ENCODE measurements around the gene ADTRP. TPM values are rescaled to one million over a fixed set of nuclear protein-coding genes. Genes with fewer than 3 reads are reported as not detected.

The ADTRP gene
- total RNA-seq, 1 experiment from 2014 or later, result 5.2 TPM

- H3K27ac Mint-ChIP-seq (ENCODE audit: unreplicated experiment), result no peak overlapping the region
- CTCF ChIA-PET, result no interaction called here
- TF ChIP-seq CTCF (IDR thresholded peaks at IDR 0.05; ENCODE audit: insufficient read depth in 1 of 2, low read depth in 1 of 2, low read length in 1 of 2, severe bottlenecking in 1 of 2, unreplicated experiment in 1 of 2), result no peak
- intact Hi-C loops (cut with micrococcal nuclease; ENCODE audit: unreplicated experiment), result no loop called here
- no peaks in the 10 kb centered on the region for H3K36me3 ChIP-seq (ENCODE audit: control insufficient read depth, insufficient read depth, low read length)
- H3K27me3 Mint-ChIP-seq (ENCODE audit: insufficient read depth, unreplicated experiment), result no peaks in the 10 kb centered on the region
- peaks cover 9% of the 10 kb centered on the region for H3K4me1 Mint-ChIP-seq (ENCODE audit: low read depth, unreplicated experiment)
- H3K4me3 ChIP-seq (ENCODE audit: low read depth, low read length), result no peak overlapping the region
- peaks cover 11% of the 10 kb centered on the region for H3K9me3 Mint-ChIP-seq (ENCODE audit: unreplicated experiment)
- no peaks in the 10 kb centered on the region for H3K27me3 ChIP-seq (replicated peaks; ENCODE audit: control insufficient read depth, insufficient read depth, low read length)
- BruUV-seq (replicated peaks), result no TSS peak
- peaks cover 20% of the 10 kb centered on the region for H3K4me1 ChIP-seq
- DNase-seq, result no peak
- POLR2A ChIA-PET, result no interaction called here
- peaks cover 5% of the 10 kb centered on the region for H3K36me3 Mint-ChIP-seq (ENCODE audit: insufficient read depth, unreplicated experiment)
- no peaks in the 10 kb centered on the region for H3K9me3 ChIP-seq
- H3K4me3 Mint-ChIP-seq (ENCODE audit: unreplicated experiment), result no peak overlapping the region
These were observed 3.9 kb upstream of the ADTRP start for GRCh38 chr6:11782524-11782923.

GRCh38 chr6:11780097-11780428 is 1.5 kb upstream of the ADTRP start:
- intact Hi-C loops (cut with micrococcal nuclease; ENCODE audit: unreplicated experiment), result no loop called here
- ChIA-PET POLR2A (no interaction called here), CTCF (no interaction called here)
- no peak for TF ChIP-seq CTCF (IDR thresholded peaks at IDR 0.05; ENCODE audit: insufficient read depth in 1 of 2, low read depth in 1 of 2, low read length in 1 of 2, severe bottlenecking in 1 of 2, unreplicated experiment in 1 of 2)
- no peak for DNase-seq
- BruUV-seq (replicated peaks), result no TSS peak
- Mint-ChIP-seq H3K36me3 (ENCODE audit: insufficient read depth, unreplicated experiment) (peaks cover 5% of the 10 kb centered on the region), H3K9me3 (ENCODE audit: unreplicated experiment) (peaks cover 11% of the 10 kb centered on the region), H3K27ac (ENCODE audit: unreplicated experiment) (no peak overlapping the region), H3K4me1 (ENCODE audit: low read depth, unreplicated experiment) (peaks cover 18% of the 10 kb centered on the region), H3K4me3 (ENCODE audit: unreplicated experiment) (no peak overlapping the region), H3K27me3 (ENCODE audit: insufficient read depth, unreplicated experiment) (no peaks in the 10 kb centered on the region)
- Histone ChIP-seq H3K9me3 (no peaks in the 10 kb centered on the region), H3K27me3 (replicated peaks; ENCODE audit: control insufficient read depth, insufficient read depth, low read length) (no peaks in the 10 kb centered on the region), H3K4me3 (ENCODE audit: low read depth, low read length) (no peak overlapping the region), H3K36me3 (ENCODE audit: control insufficient read depth, insufficient read depth, low read length) (no peaks in the 10 kb centered on the region), H3K4me1 (peaks cover 20% of the 10 kb centered on the region)

- Mint-ChIP-seq H3K4me3 (ENCODE audit: unreplicated experiment) (peak overlapping the region; percentile 5), H3K9me3 (ENCODE audit: unreplicated experiment) (peaks cover 11% of the 10 kb centered on the region), H3K27ac (ENCODE audit: unreplicated experiment) (peak overlapping the region; percentile 33), H3K27me3 (ENCODE audit: insufficient read depth, unreplicated experiment) (no peaks in the 10 kb centered on the region), H3K4me1 (ENCODE audit: low read depth, unreplicated experiment) (peaks cover 18% of the 10 kb centered on the region), H3K36me3 (ENCODE audit: insufficient read depth, unreplicated experiment) (peaks cover 5% of the 10 kb centered on the region)
- ChIA-PET POLR2A (no interaction called here), CTCF (interaction anchor here (1.0 kb wide), 1 partner anchor 11 kb away, joined by 3 read pairs; no protein-coding TSS in a partner anchor)
- Histone ChIP-seq H3K9me3 (no peaks in the 10 kb centered on the region), H3K27me3 (replicated peaks; ENCODE audit: control insufficient read depth, insufficient read depth, low read length) (no peaks in the 10 kb centered on the region), H3K4me1 (peaks cover 20% of the 10 kb centered on the region), H3K4me3 (ENCODE audit: low read depth, low read length) (no peak overlapping the region), H3K36me3 (ENCODE audit: control insufficient read depth, insufficient read depth, low read length) (no peaks in the 10 kb centered on the region)
- intact Hi-C loops (cut with micrococcal nuclease; ENCODE audit: unreplicated experiment), result no loop called here
- BruUV-seq (replicated peaks), result no TSS peak
- DNase-seq, result no peak
- TF ChIP-seq CTCF (IDR thresholded peaks at IDR 0.05; ENCODE audit: insufficient read depth in 1 of 2, low read depth in 1 of 2, low read length in 1 of 2, severe bottlenecking in 1 of 2, unreplicated experiment in 1 of 2), result no peak
These were observed 910 bp upstream of the ADTRP start for GRCh38 chr6:11779329-11780096.

Measured in Caco-2 (cell line).